ENCODE data around the gene TOMM6. TPM values are rescaled to one million over a fixed set of nuclear protein-coding genes. Genes with fewer than 3 reads are reported as not detected.
"Not testable (repeated sequence)": the region's sequence is repeated elsewhere in the genome, so short reads cannot be mapped to it uniquely, and the experiment has no call there.

TOMM6 gene
- total RNA-seq, 3 donors from 2014 or later: 96.9 to 116 (median 96.9) TPM

DNA sequence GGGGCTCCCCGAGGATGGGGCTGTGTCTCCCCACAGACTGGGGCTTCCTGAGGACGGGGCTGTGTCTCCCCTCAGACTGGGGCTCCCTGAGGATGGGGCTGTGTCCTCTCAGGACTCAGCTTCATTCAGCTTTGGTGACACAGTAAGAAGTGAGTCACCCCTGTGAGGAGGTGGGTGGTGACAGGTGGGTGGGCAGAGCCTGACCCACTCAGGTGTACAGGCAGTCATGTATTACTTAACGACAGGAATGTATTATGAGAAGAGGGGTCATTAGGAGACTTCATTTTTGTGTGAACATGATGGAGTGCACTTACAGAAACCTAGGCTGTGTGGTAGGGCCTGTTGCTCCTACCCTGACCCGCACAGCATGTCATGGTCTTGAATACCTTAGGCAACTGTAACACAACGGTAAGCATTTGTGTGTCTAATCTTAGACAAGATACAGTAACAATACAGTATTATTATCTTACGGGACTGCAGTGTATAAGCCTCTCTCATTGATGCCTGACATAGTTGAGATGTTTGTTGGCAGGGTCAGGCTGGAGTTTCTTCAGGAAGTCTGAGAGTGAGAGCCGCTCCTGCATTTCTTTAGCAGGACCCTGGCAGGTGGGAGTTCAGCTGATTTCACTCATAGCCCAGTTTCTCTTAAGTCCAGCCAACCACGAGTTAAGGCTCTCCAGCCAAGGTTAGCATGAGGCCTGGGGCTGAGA lies 29.4 kb upstream of the TOMM6 start:
- intact Hi-C loops (cut with DNase I, micrococcal nuclease): no loop called here
- H3K9me3 ChIP-seq: no peaks in the 10 kb centered on the region
- no peaks in the 10 kb centered on the region for H3K4me1 ChIP-seq (ENCODE audit: low read depth)
- no peaks in the 10 kb centered on the region for H3K36me3 ChIP-seq (ENCODE audit: low read depth)
- ATAC-seq (no peak), DNase-seq (no peak)
- TF ChIP-seq, protein P1, sequence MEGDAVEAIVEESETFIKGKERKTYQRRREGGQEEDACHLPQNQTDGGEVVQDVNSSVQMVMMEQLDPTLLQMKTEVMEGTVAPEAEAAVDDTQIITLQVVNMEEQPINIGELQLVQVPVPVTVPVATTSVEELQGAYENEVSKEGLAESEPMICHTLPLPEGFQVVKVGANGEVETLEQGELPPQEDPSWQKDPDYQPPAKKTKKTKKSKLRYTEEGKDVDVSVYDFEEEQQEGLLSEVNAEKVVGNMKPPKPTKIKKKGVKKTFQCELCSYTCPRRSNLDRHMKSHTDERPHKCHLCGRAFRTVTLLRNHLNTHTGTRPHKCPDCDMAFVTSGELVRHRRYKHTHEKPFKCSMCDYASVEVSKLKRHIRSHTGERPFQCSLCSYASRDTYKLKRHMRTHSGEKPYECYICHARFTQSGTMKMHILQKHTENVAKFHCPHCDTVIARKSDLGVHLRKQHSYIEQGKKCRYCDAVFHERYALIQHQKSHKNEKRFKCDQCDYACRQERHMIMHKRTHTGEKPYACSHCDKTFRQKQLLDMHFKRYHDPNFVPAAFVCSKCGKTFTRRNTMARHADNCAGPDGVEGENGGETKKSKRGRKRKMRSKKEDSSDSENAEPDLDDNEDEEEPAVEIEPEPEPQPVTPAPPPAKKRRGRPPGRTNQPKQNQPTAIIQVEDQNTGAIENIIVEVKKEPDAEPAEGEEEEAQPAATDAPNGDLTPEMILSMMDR (IDR thresholded peaks at IDR 0.05): no peak
- no peak overlapping the region for H3K4me3 ChIP-seq

DNA sequence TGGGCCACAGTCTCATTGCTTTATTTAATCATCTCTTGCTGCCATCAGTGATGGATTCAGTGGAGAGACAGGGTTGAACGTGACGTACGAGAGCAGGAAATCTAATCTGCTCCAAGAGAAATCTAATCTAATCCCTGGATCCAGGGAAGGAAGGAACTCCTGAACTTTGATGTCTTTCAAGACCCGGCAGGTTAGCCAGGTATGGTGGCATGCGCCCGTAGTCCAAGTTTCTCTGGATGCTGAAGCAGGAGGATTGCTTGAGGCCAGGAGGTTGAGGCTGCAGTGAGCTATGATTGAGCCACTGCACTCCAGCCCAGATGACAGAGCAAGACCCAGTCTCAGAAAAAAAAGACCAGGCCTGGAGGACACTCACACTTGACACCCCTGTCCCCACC lies 28.9 kb upstream of the TOMM6 start:
- TF ChIP-seq, protein P1 (IDR thresholded peaks at IDR 0.05): no peak

DNA sequence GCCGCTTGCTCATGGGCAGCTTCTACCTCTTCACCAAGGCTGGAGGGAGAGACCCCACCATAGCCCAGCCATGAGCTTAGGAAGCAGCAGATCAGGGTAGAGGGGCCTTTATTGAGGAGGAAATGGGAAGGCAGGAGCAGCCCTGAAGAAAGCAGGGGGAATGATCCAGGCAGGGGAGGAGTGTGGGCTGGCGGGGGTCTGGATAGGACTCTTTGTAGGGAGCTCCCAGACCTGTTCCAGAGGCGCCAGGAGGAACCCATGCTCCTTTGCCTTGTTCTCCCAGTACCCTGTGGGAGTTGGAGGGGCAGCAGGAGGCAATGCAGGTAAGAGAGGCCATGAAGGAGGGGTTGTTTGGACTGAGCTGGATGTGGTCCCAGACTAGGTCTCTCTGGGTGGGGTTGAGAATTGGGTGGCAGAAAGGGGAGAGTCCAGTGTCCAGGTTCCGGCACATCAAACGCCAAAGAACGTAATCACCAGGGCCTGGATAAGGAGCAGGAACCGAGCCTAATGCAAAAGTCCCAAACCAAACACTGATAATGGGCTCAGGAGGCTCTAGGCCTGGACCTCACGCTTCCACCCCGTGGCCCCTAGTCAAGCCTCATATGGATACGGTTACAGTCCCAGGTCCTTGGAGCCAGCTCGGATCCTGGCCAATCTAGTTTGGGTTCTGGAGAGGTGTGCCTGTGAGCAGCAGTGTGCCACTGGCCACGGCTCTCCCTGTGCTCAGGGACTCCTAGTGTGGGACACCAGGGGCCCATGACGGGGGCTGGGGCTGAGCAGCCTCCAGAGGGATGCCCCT lies 28.2 kb upstream of the TOMM6 start:
- ATAC-seq (no peak), DNase-seq (peak in 1 of 3 donors; percentile 7)
- no peaks in the 10 kb centered on the region for H3K36me3 ChIP-seq (ENCODE audit: low read depth)
- intact Hi-C loops (cut with DNase I, micrococcal nuclease): no loop called here
- H3K9me3 ChIP-seq: no peaks in the 10 kb centered on the region
- no peak overlapping the region for H3K4me3 ChIP-seq
- H3K4me1 ChIP-seq (ENCODE audit: low read depth): no peaks in the 10 kb centered on the region
- TF ChIP-seq, protein P1 (IDR thresholded peaks at IDR 0.05): no peak

More for the DNA sequence above, 28.9 kb upstream of the TOMM6 start:
- ATAC-seq (no peak), DNase-seq (peak in 1 of 3 donors; percentile 6)
- intact Hi-C loops (cut with DNase I, micrococcal nuclease): no loop called here
- no peaks in the 10 kb centered on the region for H3K36me3 ChIP-seq (ENCODE audit: low read depth)
- H3K4me1 ChIP-seq (ENCODE audit: low read depth): no peaks in the 10 kb centered on the region
- H3K4me3 ChIP-seq: no peak overlapping the region
- H3K9me3 ChIP-seq: no peaks in the 10 kb centered on the region

DNA sequence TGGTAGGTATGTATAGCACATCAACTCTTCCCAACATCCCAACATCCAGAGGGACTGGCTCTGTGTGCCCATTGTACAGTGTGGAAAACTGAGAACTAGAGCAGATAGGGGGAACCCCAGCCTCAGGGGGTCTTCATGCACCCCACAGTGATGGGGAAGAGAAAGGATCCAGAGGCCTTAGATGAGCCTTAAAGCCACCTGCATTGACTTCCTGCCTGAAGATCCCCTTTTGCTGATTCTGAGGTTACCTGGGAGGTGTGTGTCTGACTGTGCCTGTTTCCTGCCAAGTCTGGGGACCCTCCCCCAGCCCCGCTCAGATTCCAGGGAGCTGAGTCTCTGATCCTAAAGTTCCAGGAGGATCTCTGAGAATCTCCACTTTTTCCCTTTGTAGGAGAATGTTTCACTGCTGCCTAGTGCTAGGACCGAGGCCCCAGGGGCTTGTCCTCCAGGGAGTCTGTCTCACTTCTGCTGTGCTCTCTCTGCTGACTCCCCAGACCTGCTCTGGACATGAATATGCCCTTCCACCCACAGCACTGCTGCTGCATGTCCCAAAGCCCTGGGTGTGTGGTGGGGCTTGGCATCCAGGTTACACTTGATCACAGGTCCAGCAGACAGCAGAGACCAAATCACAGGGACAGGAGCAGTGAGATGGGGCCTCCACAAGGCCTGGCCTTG lies 27.5 kb upstream of the TOMM6 start:
- TF ChIP-seq, protein P1 (IDR thresholded peaks at IDR 0.05): no peak
- Histone ChIP-seq H3K9me3 (no peaks in the 10 kb centered on the region), H3K36me3 (ENCODE audit: low read depth) (no peaks in the 10 kb centered on the region), H3K4me3 (no peak overlapping the region), H3K4me1 (ENCODE audit: low read depth) (no peaks in the 10 kb centered on the region)
- no peak for ATAC-seq
- DNase-seq: peak in 1 of 3 donors; percentile 10
- intact Hi-C loops (cut with DNase I, micrococcal nuclease): no loop called here

DNA sequence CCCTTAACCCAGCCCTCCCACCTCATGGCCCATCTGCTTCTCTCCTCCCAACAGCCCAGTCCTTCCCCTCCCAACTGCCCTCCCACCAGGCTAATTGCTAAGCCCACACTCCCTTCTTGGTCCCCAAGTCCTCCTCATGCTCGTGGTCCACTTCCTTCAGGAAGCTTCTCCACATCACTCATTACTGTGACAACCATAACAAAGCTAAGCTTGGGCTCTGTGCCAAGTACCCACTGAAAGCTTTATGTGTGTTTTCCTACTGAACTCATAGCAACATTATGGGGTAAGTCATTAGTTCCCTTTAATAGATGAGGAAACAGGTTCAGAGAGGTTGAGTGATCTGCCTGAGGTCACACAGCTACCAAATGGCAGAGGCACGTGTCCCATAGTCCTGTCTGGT lies 24.0 kb upstream of the TOMM6 start:
- Histone ChIP-seq H3K36me3 (ENCODE audit: low read depth) (no peaks in the 10 kb centered on the region), H3K4me1 (ENCODE audit: low read depth) (no peaks in the 10 kb centered on the region), H3K4me3 (no peak overlapping the region), H3K9me3 (no peaks in the 10 kb centered on the region)
- DNase-seq (no peak), ATAC-seq (no peak)
- intact Hi-C loops (cut with DNase I, micrococcal nuclease): no loop called here
- TF ChIP-seq, protein P1 (IDR thresholded peaks at IDR 0.05): no peak

DNA sequence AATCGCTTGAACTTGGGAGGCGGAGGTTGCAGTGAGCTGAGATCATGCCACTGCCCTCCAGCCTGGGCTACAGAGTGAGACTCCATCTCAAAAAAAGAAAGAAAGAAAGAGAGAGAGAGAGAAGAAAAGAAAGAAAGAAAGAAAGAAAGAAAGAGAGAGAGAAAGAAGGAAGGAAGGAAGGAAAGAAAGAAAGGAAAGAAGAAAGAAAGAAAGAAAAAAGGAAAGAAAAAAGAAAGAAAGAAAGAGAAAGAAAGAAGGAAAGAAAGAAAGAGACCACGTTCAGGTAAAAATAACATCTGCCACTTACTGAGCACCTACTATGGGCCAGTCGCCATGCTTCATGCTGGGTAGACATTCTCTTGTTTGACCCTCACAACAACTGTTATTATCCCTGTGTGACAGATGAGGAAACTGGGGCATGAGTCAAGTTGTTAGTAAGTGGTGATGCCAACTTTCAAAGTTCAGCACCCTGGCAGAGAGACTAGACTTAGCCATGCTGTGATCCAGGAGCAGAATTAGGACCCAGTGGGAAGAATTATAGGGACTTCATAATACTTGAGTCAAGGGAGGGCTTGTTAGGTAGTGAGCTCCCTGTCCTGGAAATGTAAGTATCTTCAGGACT lies 21.3 kb upstream of the TOMM6 start:
- DNase-seq; H3K4me1 ChIP-seq (ENCODE audit: low read depth); intact Hi-C loops (cut with DNase I, micrococcal nuclease); H3K36me3 ChIP-seq (ENCODE audit: low read depth); H3K4me3 ChIP-seq; H3K9me3 ChIP-seq; ATAC-seq: not testable (repeated sequence)
